T-helper 9 cell (primary cell): ENCODE results near the gene ERMP1.
"Not testable (repeated sequence)": the region's sequence is repeated elsewhere in the genome, so short reads cannot be mapped to it uniquely, and the experiment has no call there.

ENCODE experiments used
- DNase-seq: peaks from one replicate; pipeline ENCODE4 v3.0.0-alpha.2; 2020
- total RNA-seq, 2 donors: gene quantifications; one replicate each; lab custom pipeline; 2026; lab: John Stamatoyannopoulos, UW

The ERMP1 gene, protein sequence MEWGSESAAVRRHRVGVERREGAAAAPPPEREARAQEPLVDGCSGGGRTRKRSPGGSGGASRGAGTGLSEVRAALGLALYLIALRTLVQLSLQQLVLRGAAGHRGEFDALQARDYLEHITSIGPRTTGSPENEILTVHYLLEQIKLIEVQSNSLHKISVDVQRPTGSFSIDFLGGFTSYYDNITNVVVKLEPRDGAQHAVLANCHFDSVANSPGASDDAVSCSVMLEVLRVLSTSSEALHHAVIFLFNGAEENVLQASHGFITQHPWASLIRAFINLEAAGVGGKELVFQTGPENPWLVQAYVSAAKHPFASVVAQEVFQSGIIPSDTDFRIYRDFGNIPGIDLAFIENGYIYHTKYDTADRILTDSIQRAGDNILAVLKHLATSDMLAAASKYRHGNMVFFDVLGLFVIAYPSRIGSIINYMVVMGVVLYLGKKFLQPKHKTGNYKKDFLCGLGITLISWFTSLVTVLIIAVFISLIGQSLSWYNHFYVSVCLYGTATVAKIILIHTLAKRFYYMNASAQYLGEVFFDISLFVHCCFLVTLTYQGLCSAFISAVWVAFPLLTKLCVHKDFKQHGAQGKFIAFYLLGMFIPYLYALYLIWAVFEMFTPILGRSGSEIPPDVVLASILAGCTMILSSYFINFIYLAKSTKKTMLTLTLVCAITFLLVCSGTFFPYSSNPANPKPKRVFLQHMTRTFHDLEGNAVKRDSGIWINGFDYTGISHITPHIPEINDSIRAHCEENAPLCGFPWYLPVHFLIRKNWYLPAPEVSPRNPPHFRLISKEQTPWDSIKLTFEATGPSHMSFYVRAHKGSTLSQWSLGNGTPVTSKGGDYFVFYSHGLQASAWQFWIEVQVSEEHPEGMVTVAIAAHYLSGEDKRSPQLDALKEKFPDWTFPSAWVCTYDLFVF
- 26.8 to 61.1 reads per million in 2 donors for total RNA-seq

DNA sequence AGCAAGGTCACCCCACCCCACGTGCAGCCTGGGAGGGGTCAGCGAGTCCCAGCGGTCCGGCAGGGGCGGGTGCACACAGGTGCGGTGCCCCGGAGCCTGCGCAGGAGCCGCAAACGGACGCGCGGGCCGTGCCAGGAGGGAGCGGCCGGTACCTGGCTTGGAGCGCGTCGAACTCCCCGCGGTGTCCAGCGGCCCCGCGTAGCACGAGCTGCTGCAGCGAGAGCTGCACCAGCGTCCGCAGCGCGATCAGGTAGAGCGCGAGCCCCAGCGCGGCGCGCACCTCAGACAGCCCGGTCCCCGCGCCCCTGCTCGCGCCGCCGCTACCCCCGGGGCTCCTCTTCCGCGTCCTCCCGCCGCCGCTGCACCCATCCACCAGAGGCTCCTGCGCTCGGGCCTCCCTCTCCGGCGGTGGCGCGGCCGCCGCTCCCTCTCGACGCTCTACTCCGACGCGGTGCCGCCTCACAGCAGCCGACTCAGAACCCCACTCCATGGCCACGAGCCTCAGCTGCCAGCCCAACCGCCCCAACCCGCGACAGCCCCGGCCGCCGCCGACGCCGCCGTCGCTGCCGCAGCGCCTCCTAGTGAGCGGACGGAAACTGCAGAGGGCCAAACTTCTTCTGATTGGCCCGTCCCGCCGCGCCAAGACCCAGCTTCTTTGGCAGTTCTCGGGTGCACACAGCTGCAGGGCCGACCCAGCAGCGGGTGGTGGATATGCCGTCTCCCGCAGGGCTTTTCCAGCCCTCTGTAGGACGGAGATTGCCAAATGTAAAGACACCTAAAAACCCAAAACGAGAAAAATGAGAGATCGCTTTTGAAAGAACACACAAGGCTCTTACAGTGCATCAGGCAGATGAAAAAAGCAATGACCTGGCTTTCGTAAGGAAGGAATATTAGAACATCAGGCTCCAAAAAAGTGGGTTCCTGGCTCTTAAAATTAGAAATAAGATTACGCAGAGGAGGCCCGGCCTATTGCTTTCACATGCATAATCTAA, at the start of gene ERMP1:
TSS of gene ERMP1 (minus strand) at position 580 of the 992 bp plus-strand sequence. CDS start at position 490, 90 bp downstream.
- DNase-seq, result peak; percentile 91

DNA sequence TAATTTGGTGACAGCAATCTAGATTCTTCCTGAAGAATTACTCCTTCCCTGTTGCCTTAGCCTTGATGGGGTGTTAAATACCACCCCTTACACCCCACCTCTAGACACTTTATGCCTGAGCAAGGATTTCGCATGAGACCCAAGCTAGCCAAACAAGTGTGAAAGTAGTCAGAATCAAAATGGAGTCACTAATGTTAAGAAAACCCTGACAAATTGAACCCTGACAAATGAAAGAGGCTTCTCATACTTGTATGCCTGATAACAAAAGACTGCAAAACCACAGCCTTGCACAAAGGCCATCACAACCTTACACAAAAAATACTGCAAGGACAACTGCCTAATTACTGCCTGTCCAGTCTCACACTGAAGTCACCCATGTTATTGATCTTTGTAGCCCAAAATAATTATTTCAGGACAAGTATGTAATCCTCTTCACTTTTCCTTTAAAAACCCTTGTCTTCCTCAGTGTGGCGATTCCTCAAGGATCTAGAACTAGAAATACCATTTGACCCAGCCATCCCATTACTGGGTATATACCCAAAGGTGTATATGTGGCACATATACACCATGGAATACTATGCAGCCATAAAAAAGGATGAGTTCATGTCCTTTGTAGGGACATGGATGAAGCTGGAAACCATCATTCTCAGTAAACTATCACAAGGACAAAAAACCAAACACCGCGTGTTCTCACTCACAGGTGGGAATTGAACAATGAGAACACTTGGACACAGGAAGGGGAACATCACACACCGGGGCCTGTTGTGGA, 49.5 kb upstream of the ERMP1 start:
- not testable (repeated sequence) for DNase-seq

DNA sequence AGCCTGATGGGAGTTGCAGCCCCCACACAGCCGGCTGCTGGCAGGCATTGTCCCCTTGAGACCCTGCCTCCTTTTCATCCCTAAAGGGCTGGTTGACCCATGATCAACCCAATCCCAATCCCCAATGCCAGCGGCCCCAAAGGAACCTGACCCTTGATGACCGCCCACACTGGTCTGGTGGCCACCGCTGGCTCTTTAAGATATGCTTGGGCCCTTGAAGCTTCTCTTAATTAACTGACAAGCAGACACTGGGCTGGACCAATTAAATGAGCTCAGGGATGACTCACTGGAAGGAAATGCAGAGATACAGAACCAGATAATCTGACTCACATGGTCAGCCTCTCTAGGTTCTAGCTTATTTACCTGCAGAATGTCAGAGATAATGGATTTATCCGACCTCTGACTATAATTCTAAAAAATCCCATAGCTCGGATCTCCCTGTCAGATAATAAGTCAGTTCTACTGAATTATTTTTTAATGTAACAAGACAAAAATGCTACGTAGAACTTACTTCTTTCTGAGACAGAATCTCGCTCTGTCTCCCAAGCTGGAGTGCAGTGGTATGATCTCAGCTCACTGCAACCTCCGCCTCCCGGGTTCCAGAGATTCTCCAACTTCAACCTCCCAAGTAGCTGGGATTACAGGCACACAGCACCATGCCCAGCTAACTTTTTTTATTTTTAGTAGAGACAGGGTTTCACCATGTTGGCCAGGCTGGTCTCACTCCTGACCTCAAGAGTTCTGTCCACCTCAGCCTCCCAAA, 46.7 kb upstream of the ERMP1 start:
- DNase-seq, result no peak

DNA sequence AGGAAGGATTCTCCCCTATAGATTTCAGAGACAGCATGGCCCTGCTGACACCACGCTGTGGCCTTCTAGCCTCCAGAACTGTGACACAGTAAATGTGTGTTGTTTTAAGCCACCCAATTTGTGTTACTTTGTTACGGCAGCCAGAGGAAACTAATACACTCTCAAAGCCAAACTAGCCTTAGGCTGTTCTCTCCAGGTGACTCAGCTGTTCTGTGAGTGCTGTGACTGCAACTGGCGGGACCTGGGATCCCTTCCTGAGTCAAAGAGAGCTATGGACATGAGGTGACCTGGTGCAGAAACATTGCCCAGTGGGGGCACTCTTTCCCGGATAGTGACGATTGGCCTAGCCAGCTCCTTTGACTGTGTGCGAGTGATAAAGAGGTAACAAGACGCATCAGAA, 43.8 kb upstream of the ERMP1 start:
- no peak for DNase-seq

DNA sequence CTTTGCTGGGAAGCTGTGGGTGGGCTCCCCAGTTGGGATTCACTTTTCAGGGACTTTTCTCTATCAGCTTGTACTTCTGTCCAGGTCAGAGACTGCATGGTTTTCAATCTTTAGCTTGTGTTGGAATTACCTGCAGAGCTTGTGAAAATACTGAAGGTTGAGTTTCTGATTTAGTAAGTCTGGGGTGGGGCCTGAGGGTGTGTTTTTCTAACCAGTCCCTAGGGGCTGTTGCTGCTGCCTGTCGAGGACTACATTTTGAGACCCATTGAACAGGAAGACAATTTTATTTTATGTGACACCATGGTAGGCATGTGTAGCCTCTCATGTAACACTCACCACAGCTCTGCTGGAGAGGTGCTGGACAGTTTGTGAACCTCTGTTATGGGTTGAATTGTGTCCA, 43.1 kb upstream of the ERMP1 start:
- no peak for DNase-seq

DNA sequence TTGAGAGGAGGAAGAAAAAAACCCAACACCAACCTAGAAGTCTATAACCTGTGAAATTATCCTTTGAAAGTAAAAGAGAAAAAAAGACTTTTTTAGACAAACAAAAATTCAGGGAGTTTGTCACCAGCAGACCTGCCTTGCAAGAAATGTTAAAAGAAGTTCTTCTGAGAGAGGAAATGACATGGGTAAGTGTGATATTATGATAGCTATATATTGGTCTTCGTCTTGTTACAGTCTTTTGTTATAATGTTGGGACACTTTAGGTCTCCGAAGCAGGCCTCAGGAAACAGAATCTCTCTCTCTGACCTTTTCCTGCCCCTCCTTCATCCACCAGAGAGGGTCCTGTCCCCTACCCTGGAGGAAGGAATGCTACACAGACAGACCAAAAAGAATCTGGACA, 41.1 kb upstream of the ERMP1 start:
- DNase-seq, result no peak

DNA sequence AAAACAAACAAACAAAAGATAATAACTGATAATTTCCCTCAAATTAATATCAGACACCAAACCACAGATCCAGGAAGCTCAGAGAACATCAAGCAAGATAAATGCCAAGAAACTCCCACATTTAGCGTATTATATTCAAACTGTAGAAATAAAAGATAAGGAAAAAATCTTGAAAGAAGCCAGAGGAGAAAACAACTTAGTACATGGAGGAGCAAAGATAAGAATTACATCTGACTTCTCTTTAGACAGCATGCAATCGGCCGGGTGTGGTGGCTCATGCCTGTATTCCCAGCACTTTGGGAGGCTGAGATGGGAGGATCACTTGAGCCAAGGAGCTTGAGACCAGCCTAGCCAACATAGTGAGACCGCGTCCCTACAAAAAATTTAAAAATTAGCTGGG, 40.5 kb upstream of the ERMP1 start:
- no peak for DNase-seq

DNA sequence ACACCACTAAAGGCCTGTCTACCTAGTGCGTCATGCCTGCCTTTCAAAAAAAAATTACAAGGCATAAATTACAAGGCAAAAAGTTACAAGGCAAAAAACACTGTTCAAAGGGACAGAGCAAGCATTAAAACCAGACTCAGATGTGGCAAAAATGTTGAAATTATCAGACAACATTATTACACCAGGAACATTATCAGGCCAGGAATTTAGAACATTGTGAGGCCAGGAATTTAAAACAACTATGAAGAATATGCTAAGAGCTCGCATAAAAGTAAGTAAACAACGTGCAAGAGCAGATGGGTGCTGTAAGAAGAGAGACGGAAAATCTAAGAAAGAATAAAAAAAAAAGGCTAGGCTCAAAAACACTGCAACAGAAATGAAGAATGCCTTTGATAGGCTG, 39.6 kb upstream of the ERMP1 start:
- DNase-seq, result no peak

DNA sequence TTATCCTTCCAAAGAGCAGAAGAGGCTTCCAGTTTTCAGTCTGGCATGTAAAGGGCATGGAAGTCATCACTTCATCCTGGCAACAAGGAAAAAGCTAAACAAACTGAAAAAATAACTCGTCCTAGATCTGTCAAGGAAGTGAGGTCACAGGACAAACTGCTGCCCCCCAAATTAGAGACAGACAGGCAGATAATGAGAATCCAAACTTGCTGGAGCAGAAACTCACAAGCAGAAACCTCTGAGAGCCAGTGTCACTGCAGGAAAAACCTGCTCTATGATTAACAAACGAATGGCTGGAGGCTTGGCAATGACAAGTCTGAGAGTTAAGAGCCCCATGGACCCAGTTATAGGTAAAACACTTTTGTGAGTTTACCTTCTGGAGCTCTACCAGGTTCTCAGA, 38.9 kb upstream of the ERMP1 start:
- no peak for DNase-seq

DNA sequence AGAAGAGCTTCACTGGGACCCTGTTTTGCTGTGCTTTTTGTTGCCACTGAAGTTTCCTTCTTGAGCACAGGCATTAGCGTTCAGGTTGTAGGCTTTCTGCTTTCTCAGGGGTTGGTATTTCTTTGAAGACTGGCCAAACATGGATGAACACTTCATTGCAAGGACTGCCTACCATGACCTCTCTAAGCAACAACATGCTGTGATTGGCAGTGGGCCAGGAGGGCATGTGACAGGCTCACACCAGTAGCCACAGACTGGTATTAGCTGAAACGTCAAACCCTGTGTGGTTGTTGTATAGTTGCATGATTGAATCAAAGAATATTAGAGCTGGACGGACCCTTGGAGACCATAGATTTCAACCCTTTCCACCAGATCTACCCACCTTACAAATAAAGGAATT, 37.8 kb upstream of the ERMP1 start:
- no peak for DNase-seq

DNA sequence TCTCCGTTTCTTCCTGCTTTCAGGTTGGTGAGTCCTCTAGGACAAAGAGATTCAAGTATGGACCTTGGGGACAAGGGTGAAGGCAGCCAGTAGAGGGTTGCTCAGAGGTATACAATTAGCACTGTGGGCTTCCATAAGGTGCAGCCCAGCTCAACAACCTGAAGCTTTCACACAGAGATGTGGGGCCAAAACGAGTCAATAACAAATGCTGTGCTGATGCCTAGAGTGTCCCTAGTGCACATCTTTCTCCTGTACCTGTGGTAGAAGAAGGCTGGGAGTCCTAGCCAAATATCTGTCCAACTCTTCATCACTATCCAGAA, 37.1 kb upstream of the ERMP1 start:
- DNase-seq, result no peak

DNA sequence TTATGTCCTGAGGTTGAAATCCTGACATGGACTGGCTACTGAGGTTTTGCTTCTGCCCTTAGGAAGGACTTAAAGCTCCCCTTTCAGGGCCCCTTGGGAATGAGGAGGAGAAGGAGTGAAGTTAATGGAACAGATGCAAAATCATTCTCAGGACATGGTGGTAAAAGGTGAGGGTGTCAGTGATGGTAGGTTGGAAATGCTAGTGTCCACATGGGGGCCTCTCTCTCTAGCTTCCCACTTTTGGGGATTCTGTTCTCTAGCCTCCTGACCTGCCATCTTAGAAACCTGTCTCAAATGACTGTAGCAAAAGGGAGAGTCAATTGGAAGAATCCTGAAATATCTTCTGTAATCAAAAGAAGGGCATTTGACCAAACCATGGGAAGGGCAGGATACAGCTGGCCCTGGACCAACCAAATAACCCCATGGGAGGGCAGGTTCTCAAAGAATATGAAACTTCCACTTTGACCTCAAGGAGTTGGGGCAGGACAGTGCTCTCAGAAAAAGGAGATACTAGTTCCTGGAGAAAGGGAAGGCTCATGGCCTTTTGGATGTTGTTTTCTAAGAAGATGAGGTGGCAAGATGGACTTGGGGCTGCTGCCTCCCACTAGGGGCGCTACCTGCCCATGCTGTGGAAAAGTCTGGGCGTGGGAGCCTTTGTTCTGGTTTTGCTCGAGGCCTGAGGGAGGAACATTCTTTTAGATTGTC, 36.5 kb upstream of the ERMP1 start:
- no peak for DNase-seq

DNA sequence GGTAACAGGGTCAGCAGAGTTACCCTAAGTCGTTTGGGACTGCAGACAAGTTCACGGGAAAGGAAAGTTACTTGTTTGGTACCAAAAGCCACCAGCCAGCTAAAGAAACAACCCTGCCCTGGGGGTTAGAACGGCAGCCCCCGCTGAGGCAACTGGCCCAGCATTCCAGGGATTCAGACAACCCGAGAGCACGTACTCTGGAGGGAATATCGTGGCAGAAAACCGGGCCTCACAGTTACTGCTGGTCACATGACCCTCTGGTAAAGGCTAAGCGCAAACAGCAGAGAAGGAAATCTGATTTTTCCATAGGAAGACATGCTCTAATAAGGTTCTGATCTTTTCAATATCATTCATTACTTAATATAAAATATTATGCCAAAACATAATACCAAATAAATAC, 35.3 kb upstream of the ERMP1 start:
- no peak for DNase-seq

DNA sequence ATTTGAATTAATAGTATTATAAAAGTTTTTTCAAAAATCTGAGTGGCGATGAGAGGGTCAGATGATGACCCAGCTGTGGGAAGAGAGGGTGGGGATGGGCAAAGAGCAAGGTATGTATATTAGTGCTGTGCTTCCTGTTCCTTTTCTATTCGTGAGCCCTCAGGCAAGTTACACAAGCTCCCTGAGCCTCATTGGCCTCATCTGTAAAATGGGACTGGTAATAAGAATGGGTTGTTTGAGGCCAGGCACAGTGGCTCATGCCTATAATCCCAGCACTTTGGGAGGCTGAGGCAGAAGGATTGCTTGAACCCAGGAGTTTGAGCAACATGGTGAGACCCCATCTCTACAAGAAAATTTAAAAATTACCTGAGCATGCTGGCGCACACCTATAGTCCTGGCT, 33.8 kb upstream of the ERMP1 start:
- no peak for DNase-seq

DNA sequence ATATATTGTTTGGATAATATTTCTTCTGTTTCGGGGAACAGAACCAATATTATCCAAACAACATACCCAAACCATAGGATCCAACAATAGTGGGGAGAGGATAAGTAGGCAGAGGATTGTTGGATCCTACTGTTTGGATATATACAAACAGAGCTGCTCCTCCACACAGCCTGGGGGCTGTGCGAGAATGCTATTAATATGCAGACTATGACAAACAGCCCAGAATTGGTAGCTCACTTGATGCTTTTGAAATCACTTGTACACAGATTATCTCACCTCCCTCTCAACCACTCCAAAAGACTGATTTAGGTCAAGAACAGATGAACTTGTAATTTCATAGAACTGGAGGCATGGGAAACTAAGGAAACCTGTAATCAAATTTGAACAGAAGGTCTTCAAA, 33.4 kb upstream of the ERMP1 start:
- DNase-seq, result no peak

DNA sequence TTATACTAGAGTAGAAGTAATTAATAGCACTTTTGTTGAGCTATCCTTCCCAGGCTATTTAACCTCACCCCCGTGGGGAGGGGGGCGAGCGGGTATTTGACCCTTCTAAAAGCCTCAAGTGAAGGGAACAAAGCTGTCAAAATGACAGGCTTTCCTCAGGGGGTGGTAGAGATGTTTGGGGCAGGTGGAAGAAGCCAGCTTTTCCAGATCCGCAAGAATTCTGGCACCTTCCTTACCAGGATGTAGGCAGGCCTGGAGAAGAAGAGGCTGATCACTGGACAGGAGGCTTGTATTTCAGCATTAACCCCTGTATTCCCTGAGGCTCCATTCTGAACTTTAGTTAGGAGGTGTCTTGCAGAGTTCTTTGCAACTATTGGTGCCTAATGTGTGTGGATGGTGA, 31.5 kb upstream of the ERMP1 start:
- DNase-seq, result no peak

DNA sequence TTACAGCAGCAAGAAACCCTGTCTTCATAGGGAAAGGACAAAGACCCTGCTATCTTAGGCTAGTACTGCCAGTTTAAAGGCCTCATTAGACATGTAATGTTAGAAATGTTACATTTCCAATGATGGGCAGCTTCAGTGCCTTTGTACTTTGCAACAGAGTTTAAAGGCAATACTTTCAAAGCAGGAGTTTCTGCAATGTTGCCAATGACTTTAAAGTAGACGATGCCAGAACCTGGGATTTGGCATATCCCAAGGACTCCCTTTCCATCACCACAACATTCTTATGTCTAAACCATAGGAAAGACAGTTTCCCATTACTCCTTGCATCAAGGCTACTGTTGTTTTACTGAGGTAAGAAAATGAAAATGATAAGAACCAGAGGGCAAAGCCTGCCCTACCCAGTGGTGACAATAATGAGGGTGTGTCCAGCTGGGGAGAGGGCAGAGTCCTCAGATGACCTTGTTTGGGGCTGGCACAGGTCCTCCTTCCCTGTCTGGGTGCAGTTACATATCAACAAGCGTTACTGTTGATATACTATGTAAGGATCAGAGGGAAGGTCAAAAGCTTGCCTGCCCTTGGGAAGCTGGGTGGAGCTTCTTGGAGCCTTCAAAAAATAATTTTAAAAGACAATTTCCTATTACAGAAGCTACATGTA, 30.3 kb upstream of the ERMP1 start:
- DNase-seq, result no peak

DNA sequence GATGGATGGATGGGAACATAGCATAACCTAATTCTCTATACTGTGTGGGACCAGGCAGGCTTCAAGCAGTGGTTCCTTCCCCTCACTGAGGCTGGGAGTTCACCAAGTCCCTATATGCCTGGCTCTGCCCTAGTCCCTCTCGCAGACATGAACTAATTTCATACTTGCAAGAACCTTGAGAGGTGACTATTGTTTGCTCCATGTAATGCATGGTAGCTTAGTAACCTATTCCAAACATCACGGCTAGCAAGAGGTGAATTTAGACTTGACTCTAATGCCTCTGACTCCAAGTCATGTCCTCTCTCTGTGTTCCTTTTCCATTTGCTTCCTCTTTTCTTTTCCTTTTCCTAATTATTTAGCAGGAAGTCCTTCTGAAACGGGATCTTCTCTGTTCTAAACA, 25.9 kb upstream of the ERMP1 start:
- DNase-seq, result no peak

DNA sequence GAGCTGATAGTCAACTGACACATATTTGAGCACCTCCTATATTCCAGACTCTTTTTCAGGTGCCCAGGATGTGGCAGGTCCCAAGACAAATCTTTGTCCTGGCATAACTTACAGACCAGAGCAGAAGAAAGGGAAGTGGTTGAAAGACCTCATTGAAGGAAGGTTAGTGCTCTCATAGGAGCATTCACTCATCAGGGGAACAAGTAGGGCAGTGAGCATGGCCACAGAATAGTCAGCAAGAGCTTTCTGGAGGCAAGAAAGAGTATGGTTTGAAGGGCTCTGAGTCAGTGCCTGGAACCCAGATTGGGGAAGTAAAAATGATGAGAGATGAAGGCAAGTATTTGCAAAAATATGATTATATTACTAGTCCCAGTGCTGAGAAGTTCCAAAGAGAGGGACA, 25.0 kb upstream of the ERMP1 start:
- DNase-seq, result no peak
